NCI-H2171 treated with DMSO at 0.1 percent for 48 hours (cell line): ENCODE results near the gene FAM120A.

Experiments used
- DNase-seq: peaks from one replicate; lab custom pipeline; 2025; lab: John Stamatoyannopoulos, UW

Gene FAM120A

DNA sequence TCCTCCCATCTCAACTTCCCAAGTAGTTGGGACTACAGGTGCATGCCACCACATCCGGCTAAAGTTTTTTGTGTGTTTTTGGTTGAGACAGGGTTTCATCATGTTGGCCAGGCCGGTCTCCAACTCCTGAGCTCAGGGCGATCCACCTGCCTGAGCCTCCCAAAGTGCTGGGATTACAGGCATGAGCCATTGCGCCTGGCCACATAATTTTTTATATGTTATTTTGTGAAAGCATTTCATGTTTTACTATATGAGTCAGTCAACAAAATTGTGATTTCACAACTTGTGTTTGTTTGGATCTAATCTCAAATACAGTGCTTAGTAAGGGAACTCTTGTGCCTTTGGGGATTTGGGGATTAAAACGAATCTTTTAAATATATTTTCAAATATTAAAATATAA, 21.9 kb downstream of the FAM120A start:
- DNase-seq, result no peak

DNA sequence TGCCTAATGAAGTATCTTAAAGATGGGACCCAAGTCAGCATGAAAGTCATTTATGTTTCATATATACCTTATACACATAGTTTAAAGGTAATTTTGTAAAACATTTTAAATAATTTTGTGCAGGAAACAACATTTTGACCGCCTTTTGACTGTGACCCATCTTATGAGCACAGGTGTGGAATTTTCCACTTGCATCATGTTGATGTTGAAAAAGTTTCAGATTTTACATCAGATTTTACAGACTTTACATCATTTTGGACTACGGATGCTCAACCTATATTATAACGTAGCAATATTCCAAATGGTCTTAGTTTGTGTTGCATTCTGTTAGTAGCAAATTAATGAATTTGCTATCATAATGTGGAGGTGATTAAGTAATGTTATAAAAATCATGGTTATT, 23.6 kb downstream of the FAM120A start:
- DNase-seq, result no peak

DNA sequence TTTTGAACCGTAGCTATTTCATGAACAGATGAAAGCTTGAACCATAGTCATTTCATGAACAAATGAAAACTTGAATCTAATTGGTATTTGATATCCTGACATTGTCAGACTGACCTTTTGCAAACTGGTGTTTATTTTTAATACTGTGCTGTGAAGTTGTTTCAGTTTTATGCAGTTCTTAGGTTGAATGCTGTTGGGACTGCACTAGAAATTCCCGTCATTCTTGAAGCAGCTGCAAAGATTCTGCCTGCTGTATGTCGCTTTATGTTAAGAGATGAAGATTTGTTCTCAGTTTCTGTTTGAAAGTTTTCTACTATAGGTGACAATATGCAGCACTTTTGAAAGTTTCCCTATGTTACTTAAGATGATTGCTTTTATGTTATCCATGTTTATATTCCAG, 24.4 kb downstream of the FAM120A start:
- DNase-seq, result no peak

DNA sequence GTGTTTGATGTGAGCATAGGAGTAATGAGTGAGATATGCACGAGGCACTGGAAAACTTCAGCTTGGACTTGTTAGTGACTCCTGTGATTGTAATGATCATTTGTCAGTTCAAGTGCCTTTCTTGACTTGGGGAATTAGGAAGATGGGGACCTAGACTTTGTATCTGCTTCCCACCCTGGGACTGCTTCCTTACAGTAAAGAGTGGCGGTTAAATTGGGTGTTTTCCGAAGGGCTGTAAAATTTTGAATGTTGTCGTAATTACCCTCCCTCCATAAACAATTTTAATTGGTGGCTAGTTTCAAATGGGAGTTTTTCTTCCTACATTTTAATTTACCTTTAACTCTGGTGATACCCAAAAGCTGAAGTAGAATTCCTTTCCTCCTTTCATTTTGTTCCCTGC, 25.4 kb downstream of the FAM120A start:
- DNase-seq, result no peak

DNA sequence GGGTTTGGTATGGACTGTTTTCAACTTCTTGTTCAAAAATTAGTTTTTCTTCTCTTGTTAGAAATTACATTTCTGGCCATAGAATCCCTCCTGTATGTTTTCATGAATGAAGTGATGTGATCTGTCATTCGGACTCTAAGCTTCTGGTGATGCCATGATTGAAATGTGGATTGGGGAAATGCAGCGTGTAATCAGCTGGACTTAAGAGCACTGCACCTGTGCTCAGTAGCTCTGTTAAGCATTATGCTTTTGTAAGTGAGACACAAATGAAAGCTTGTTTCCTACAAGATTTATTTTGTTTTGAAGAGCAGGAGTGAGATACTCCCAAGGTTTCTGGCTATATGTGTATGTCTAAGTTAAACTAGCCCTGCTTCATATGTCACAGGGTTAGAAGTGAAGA, 25.9 kb downstream of the FAM120A start:
- DNase-seq, result no peak

DNA sequence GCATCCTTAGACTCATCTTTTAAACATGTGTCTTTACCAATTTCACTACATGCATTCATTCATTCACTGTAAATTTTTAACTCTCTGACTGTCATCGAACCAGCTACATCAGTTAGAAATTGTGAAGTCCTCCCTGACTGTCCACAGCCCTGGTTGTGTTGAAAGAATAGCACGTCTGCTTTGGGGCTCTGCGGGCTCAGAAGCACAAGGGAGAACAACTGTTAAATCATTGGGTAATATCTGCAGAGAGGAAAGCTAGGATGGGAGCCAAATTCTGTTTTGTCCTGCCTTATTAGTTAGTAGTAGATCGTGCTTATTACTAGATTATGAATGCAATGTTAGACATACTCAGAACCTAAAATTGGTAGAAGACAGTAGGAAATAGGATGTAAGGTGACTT, 28.2 kb downstream of the FAM120A start:
- DNase-seq, result no peak

DNA sequence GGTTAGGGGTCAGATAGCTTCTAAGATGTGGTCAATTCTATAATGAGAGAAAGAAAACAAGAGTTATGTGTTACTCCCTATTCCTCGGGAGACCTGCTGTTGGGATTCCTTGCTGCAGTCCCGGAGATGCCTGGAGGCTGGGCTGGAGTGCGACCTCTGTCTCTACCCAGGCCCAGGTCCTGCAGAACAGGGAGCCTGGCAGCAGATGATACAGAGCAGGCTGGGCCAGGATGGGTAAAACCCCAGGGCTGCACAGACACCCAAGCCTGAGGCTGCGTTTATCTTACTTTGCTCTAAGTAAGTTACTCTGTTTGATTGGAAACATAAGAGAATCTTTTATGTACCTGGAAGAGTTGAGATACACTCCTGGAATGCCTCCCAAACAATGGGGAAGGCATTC, 28.8 kb downstream of the FAM120A start:
- DNase-seq, result no peak

DNA sequence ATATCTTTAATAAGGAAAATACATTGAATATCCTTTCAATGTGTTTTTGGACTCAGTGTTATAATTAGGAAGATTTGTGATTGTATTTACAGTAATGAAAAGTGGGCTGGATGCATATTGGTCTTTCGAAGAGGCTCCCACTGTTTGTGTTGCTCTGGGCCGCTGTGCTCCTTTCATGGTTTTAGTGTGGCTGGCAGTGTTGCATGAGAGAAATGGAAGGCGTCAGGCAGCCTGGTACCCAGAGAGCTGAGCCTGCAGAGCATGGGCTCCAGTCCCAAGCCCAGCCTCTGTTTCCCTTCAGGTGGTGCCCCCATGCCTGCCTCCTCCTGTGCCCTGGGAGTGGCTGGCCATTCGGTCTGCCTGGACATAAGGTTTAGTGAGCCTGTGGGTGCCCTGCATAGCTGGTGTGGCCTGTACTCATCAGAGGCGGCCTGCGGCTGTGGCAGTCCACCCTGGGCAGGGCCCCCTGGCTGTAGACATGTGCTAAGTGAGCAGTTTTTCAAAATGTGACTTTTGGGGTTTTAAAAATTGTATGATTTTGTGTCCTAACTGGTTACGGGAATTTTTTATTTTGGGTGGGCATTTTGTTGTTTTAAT, 29.3 kb downstream of the FAM120A start:
- no peak for DNase-seq

DNA sequence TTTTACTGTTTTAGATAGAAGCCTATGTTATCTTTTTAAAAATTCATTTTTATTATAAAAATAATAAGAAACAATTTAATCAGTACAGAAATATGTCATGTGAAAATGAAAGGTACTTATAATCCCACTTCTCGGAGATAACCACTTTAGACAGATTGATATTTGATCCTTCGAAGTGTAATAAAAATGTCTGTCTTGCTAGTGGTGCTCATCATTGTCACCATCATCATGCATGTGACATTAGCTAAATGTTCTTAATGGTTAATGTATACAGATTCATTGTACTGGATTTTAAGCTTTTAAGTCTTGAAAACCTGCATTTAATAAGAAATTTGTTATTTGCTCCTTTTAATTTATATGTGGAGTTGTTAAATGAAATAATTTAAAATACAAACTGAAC, 32.0 kb downstream of the FAM120A start:
- no peak for DNase-seq

DNA sequence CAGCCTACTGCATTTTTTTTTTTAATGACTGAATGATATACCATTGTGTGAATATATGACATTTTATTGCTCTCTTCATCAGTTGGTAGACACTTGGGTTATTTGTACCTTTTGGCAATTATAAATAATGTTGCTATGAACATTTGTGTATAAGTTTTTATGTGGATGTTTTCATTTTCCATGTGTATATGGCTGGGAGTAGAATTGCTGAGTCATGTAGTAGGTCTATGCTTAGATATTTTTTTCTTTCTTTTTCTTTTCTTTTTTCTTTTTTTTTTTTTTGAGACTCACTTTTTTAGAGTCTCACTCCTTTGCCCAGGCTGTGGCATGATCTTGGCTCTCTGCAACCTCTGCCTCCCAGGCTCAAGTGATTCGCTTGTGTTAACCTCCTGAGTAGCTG, 34.8 kb downstream of the FAM120A start:
- DNase-seq, result no peak

DNA sequence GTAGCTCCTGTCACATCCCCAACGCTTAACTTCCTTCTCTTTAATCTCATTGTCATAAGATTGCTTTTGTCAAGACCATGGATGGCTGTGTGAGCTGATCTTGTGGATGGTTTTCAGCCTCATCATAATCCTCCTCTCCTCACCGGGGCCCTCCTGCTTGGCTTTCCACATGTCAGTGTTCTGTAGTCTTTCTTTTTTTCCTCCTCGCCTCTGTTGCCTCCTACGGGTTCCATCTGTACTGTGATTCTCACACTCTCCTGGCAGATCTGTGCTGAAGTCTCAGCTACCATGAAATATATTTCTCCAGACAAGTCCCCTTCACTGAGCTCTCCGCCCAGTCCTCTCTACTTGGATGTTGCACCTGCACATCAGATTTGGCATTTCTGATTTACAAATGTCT, 36.8 kb downstream of the FAM120A start:
- DNase-seq, result no peak

DNA sequence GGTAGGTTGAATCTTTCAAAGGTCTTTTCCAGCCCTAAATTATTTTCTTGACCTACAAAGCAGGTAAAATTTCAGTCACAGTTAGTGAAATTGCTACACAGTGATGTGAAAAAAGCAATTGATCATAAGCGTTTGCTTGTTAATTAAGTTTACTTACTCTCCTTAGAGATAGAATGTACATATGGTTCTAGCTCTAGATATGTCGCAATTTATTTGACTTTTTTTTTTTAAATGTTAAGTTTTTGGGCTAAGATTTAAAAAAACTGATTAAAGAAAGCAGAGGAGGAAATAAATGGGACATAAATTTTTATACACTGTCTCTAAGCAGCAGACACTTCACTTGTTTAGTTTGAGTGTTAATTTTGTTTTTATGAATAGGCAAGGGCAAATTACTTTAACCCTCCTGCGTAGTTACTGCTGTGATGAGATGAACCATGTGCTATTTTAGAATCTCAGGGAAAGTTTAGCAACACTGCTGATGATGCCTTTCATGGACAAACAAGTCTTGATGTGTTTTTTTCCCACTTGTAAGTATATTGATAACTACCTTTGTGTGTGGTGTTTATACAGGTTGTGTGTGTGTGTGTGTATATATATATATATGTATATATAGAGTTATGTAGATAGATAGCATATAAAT, 40.2 kb downstream of the FAM120A start:
- no peak for DNase-seq

DNA sequence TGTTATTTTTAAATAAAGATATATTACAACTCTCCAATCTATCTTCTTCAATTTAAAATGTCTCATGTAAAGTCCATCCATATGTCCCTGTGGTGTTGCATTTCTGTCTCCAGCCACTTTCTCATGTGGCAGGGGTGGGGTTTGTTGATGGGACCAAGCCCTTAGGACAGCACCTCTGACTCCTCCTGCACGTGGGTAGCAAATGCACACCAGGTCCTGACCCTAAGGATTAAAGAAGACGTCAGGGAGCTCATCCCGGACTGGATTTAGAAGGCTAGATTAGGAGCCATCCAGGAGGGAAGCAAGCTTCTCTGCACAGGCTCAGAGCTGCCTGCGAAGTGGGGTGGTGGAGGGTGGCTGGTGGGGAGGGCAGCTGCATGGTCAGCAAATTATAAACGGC, 40.8 kb downstream of the FAM120A start:
- no peak for DNase-seq

DNA sequence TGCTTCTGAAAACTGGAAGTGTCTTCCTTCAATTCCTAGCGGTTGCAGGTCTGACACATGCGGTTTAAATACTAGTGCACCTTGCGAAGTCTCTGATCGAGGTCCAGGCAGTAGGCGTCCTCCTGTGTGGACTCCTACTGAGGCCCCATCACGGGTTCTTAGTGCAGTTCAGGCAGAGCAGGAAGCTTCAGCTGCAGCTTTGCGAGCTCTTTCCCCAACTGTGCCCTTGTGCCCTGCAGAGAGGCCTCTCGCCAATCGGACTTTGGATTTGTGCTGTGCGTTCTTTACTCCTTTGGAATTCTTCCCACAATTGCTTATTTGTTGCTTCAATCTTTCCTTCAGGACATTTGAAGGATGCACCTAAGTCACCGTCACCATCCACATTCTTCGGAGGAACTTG, 42.5 kb downstream of the FAM120A start:
- DNase-seq, result no peak

DNA sequence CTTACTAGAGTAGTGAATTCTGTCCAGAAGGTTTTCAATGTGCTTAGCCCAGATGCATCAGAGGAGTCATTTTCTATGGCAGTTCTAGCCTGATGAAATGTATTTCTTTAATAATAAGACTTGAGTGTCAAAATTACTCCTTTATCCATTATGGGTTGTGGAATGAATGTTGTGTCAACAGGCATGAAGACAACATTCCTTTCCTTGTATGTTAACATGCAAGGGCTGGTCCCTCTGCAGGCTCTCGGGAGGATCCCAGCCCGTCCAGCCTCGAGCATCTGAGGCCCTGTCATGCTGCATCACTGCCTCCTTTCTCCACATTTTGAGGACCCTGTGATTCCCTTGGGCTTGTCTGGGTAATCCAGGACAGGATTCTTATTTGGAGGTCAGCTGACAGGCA, 44.8 kb downstream of the FAM120A start:
- no peak for DNase-seq

DNA sequence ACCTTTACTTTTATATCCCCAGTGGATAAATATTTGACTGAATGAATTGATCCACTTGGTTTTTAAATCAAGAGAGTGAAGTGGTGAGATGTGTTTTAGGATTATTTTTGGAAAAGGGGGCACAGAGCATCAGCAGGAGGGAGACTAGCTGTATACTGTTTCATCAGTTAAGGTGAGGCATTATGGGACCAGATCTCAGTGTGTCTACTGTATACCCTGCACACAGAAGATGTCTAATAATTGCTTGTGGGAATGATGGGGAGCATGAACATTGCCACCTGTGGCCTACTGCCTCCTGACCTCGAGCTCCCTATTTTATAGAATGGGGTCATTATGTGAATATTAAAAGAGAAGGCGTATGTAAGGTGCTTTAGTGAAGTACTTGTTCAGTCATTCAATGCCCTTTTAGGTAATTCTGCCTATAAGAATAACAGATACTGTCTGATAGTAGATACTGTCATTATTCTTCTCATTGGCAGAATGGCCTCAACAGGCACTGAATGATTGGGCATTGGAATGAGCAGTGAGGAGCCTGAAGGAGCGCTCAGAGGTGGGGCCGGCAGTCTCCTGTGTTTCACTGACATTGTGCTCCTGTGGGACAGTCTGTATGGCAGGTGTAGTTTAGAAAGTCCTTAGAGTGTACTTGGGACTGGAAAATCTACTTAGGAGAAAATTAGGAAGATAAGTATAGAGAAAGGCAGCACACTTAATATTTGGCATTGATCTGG, 49.2 kb downstream of the FAM120A start:
- no peak for DNase-seq

DNA sequence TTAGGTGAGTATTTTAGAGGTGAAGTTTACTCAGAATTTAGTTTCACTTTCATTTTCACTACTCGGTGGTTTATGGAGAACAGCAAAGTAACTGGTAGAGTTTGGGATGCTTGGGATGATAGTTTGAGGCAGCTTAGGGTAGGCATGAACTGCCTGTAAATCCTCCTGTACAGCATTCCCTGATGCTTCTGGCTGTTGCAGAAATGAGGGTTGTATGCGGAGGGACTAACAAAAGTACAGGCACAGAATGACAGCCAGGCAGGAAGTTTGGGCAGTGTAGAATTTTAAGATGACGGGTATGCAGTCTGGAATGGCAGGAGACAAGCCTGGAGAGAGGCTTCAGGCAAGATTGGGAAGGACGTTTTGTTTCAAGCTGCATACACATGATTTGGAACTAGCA, 49.9 kb downstream of the FAM120A start:
- DNase-seq, result no peak

DNA sequence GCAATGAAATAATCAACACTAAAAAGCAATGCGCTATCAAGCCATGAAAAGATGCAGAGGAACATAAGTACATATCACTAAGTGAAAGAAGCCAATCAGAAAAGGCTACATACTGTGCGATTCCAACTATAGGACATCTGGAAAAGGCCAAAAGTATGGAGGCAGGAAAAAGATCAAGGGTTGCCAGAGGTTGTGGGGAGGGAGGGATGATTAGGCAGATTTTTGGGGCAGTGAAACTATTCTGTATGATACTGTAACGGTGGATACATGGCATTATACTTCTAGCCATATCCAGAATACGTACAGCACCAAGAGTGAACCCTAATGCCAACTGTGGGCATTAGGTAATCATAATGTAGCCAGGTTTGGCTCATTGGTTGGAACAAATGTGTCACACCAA, 51.9 kb downstream of the FAM120A start:
- no peak for DNase-seq

DNA sequence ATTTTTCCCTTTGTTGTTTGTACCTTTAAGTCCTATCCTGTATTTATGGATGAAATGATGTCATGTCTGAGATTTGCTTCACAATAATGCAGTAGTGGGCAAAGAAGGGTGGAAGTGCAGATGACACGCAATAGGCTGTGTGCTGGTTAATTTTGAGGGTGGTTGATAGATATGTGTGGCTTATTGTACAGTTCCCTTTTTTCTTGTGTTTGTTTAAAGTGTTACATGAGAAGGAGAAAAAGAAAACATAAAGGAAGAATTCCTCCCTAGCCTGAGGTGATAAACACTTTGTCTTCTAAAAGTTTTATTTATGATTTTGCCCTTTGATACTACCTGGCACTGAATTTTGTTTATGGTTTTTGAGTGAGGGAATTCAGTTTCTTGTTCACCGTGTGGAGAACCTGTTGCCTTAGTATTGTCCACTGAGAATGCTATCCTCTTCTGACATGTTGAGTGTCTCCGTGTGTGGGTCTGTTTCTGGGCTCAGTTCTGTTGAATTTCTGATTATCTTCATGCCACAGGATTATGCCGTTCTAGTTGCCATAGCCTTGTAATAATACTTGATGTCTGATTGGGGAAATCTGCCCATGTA, 54.2 kb downstream of the FAM120A start:
- DNase-seq, result no peak

DNA sequence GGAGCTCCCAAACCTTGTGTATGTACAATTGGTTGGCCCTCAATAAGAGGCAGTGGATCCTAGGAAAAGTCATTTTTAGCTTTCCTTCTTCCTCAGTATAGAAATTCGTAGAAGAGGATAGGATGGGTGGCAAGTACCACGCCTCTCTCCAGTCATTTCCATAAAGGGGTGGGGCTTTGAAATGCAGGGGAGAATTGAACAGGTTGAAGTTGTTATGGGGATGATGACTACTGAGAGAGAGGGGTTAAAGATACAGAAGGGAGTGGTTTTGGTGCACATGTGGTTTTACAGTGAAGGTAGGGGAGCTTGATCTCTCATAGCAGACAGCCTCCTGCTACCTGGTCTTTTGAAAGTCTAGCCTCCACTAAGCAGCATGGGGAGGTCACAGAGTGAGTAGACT, 56.3 kb downstream of the FAM120A start:
- no peak for DNase-seq

DNA sequence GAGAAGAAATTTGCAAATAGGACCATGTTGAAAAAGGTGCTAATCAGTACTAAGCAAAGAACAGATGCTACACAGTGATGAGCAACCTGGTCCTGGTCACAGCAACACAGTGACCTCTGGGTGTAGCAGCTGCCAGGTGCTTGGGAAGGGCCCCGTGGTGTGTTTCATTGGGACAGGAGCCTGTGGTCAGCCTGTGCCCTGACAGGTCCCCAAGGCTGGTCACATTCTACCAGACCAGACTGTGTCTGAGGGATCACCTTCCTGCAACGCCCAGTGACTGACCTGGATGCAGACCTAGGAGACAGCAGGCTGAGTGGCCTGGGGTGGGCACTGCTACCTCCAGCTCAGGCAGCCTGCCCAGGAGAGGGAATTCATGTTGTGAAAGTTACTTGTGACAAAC, 56.7 kb downstream of the FAM120A start:
- DNase-seq, result no peak

DNA sequence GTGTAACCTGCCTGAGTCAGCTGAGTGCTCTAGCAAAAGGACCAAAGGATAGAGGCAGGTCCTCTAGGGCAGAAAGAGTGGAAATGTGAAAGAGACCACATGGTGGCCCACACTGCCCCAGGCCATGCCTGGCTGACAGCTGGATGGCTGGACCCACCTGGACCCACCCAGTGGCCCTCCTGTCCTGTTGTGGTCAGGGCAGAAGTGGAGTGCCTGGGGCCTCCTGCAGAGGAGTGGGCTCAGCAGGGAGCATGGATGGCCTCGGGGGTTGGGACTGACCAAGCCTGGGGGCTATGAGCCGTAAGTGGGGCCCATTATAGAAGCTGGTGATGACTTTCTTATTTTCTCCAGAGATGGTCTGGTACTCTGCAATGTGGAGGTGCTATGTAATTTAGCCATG, 57.6 kb downstream of the FAM120A start:
- no peak for DNase-seq

DNA sequence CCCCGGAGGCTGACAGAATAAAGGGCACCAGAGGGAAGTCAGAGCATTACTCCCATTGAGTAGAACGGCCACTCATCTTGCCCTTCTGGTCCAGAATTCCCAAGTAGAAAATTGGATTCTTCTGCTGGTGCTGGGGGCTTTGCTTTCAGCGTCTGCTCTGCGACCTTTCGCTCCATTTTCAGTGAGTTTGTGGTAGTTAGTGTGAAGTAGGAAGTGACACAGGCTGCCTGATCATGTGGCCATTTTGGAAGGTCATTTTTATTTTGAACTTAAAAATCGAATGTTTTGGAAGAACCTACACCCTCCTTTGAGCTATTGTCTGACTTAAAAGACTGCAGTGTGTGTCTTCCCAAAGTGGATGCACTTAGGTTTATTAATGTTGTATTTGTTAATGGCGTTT, 58.6 kb downstream of the FAM120A start:
- DNase-seq, result no peak
